GM20431 (cell line): ENCODE measurements around the gene PAIP2.
"Not testable (repeated sequence)": the region's sequence is repeated elsewhere in the genome, so short reads cannot be mapped to it uniquely, and the experiment has no call there.

ENCODE experiments used
- in situ Hi-C: fragments of 300-500 bp; cut with MseI, MboI; formaldehyde crosslinking; loops from one replicate; pipeline ENCODE4 v1.15.0; 2020; ENCODE audit warnings: low sequenced_read_pairs; ENCODE audit not compliant: unreplicated experiment

PAIP2 gene

DNA sequence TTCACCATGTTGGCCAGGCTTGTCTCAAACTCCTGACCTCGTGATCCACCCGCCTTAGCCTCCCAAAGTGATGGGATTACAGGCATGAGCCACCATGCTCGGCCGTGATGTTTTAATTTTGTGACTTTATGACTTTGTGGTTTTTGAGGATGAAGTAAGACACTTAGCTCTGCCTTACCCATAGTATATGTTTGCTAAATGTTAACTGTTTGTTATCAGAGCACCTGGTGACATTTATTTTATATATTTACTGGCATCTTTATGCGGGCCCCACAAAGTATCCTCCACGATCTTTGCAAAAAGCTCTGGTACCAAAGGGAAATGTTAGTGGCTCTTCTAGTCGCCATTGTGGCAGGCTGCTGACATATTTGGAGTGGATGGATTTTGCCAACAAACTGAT lies 34.7 kb downstream of the PAIP2 start:
- in situ Hi-C loops: no loop called here

DNA sequence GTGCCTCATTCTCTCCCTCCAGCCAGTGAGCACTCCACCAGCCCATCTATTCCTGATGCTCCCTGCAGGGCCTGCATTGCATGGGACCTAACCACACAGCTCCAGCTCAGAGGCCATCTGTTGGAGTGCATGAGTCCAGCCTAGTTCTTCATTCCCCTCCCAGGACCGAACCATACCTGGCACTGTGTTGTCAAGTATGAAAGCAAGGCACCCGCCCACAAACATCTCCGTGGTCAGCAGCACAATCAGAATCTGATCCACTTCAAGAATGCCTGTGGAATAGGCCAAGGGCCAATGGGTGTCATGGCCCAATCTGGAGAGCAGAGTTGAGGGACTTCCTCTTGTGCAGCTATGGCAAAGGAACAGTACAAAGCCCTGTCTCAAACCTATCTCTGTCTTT lies 35.6 kb downstream of the PAIP2 start:
- in situ Hi-C loops: no loop called here

DNA sequence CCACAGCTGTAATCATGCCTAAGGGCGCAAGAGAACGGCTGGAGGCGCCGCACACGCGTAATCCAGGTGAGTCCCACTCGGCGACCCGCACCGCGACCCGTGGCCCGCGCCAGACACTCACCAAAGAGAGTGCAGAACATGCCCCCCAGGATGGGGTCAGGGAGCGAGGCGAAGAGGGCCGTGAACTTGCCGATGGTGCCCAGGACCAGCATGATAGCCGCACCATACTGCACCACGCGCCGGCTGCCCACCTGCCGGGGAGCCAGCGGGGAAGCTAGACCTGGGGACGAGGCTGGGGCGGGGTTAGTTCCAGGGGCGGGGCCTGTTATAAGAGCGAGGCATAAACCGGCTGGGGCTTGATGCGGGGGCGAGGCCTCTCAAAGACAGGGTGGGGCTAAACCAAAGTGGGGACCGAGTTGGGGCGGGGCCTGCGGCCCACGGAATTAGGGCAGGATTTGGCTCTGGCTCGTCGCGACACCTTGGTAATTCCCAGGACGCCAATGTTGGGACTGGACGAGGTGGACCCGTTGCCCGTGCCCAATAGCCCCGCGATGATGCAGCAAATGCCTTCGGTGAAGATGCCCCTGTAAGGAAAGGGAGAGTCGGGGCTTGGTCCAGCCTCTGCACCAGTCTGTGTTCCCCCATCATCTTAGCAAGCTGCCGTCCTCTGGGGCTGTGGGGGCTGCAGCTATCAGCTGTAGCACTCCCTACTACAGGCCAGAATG lies 36.6 kb downstream of the PAIP2 start:
- in situ Hi-C loops: no loop called here

DNA sequence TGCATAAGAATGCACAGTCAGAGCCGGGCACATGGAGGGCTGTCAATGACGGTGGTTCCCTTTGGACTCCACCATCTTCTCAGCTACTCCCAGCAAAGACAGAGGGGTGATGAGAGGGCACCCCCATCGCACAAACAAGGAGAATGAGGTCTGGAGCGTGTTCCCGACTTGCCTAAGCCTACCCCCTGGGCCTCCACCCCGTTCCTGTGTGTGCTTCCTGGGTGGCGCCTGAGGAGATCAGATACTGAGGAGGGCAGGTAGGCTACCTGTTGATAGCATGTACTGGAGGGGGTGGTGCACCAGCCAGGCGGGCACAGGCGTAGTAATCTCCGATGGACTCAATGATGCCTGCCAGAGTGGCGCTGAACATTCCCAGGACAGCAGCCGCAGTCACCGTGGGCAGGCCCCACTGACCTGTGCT lies 37.3 kb downstream of the PAIP2 start:
- in situ Hi-C loops: no loop called here

DNA sequence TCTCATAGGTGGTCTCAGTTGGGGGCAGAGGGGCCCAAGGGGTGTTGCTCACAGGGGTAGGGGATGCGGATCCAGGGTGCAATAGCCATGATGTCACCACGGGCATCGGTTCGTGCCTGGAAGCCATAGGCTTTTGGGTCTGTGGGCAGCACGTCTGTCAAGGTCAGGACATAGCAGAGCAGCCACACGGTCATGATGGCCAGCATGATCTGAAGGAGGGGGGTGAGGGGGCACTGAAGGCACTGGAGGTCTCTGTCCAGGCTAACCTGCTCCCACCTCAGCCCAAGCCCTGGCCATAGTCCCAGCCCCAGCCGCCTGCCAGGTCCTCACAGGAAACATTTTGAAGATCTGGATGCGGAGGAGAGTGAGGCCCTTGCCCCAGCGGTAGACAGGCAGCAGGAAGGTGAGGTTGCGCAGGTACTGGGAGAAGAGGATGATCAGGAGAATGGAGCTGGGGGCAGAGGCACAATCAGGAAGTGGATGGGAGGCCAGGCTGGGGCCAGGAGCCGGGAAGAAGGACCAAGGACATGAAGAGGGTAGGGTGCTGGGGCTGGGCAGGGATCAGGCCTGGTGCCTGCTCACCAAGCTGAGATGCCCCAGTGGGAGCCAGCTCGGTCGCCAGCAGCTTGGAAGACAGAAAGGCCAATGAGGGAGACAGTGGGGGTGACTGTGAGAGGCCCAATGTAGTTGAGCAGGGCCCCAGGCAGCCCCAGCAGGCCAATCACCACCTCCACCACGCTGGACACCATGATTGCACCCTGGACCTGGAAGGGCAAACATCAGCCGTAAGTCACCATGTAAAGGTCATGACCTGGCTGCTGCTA lies 38.2 kb downstream of the PAIP2 start:
- in situ Hi-C loops: no loop called here

DNA sequence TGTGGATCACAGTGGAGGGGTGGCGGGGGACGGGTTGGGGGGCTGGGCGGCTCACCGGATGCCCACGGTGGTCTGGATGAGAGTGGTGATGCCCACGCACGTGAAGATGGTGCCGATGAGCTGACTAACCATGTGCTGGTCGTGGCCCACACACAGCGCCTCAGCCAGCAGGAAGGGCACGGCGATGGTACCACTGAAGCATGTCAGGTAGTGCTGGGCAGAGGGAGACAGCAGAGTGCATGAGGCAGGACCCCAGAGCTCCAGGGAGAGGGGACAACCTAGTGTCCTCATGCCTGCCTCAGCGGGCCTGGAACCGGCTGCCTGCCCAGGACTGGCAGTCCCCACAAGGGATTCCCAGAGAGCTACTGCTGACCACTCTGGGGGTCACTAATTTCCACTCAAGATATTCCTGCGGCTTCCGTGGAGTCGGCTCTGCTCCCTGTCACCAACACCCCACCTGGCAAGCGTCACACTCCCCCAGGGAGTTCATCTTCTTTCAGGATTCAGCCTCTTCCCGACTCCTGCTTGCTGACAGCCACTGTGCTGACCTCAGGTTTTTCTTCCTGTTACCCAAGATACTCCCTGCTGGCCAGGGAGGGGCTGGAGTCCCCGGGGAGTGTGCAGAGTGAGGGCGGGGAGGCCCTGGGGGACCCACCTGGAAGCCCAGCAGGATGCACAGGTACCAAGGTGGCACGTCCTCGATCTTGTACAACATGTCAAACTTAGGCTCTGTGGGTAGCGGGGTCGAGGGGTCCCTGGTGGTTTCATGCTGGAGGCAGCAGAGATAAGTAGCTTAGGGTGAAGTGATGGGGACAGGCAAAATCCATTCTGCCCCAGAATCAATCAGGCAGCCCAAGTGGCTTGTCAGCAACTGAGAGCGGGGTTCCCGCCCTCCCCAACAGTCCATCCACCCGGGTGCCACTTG lies 40.4 kb downstream of the PAIP2 start:
- in situ Hi-C loops: no loop called here

DNA sequence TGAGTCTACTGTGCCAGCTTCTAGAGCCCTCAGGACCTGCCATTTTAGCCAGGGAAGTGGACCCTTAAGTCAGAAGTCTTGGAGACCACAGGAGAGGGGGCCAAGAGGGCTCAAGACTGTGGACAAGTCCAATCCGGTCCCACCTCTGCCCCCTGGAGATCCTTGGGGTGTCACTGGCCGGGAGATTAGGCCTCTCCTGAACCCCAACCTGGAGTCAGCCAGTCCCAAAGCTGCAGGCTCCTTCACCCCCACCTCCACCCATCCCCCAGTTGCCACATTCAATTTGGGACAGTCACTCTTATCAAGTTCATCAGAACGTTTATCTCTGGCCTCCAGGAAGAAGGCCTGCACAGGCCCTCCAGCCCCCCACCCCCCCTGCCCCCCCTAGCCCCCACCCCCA lies 41.2 kb downstream of the PAIP2 start:
- in situ Hi-C loops: no loop called here

DNA sequence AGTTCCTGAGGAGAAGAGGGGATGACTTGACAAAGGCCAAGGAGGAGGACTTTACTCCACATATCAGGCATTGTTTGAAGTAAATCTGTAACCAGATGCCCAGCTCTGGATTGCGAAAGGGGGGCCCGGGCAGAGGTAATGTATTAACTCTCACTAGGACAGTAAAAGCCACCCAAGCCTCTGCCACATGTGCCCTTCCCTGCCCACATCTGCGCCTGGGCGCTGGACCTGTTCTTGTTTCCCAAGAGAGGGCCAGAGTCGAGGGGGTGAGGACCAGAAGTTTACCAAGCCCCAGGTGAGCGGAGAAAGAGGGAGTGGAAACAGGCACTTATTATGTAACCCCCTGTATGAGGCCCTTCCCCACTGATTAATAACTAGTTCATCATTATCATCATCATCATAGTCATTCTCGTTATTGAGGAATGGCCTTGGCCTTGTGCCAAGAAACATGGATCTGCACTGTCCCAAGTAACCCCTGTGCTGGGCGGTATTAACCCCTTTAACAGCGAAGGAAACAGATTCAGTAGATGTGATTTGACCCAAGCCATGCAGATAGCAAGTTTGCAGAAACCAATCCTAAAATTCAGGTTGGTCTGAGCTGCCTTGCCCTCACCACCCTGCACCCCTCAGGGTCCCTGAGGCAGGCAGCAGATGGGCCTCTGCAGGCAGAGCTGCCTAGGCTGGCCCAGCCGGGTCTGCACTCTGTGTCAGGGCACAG lies 41.8 kb downstream of the PAIP2 start, which contains the start of gene SLC23A1:
TSS of gene SLC23A1 (minus strand) at position 23 of the 718 bp plus-strand sequence. CDS start 44 bp downstream, outside the sequence.
- in situ Hi-C loops: no loop called here

DNA sequence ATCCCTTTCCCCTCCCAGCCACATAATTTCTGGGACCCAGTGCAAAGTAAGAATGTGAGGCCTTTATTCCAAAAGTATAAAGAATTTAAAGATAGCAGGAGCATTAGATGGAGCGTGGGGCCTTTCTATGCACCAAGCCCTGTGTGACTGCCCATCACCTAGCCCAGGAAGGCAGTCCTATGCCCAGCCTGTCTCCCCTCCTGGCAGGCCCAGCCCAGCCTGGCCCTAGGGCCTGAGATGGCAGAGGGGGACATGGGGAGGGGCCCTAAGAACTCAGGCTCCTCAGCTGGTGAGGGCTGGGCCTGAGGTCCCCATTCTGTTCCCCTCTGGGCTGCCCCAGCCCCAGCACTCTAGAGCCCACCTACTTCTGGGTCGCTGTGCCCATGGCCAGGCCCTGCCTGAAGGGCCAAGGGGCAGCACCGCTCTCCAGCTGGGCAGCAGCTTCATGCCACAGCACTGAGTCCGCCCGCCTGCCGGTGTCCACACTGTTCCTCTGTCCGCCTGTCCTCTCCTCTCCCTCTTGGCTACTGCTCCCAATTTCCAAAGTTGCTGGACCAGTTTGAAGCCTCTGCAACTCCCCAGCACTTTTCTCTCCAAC lies 42.4 kb downstream of the PAIP2 start:
- in situ Hi-C loops: no loop called here

DNA sequence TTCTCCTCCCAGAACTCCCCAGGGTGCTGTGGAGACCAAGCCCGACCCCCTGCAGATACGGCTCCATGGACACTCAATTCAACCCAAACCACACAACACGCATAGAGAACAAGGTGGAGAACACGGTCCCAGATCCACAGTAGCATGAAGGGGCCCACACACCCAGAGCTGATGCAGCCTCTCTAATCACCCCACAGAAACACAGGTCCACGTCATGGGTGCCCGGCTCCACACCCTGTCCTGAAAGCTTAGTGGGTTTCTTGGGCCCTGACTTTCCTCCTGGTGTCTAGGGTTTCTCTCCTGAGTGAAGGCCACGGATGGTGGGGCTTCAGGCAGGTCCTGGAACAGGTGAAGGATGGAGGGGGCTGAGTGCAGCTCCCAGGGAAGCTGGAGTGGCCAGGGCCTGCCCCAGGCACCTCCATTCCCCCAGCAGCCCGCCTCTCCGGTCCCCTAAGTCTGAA lies 43.0 kb downstream of the PAIP2 start:
- in situ Hi-C loops: no loop called here

DNA sequence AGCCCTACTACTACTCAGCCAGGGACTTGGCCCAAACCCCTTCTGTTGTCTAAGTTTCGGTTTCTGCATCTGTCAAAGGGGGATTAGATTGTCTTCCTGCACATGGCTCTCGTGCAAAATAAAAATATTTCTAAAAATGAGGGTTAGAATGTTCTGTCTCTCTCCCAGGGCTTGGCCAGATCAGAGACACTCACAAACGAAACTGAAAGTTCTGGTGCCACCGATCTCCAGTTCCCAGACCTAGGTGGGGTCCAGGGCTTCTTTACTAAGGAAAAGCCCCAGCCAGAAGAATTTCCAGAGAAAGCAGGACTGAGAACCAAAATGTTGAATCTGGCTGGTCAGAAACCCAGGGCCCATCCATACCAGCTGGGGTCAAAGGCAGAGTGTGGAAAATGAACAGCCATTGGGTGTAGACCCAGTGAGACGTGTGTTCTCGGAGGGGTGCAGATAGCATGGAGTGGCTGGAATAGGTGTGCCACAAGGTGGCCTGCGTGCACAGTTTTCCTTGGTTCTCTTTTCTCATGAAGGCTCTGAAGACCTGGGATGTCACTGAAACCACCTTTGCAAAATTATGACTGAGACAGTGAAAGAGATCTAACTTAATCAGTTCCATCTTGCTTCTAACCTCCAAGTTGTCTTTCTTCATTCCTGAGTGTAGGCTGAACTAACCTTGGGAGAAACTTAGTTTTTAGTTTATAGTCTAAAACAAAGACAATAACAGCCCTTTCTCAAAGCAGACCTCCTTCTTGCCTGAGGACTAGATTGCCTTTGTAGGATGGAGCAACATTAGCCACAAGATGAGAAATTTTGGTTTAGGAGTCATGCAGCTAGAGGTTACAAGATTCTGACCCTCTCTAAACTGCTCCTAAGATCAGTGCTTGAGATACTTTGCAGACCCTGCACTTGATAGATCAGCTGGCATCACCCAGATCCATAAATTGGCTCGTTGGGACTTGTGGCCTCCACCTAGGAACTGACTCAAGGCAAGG lies 43.7 kb downstream of the PAIP2 start:
- in situ Hi-C loops: no loop called here

DNA sequence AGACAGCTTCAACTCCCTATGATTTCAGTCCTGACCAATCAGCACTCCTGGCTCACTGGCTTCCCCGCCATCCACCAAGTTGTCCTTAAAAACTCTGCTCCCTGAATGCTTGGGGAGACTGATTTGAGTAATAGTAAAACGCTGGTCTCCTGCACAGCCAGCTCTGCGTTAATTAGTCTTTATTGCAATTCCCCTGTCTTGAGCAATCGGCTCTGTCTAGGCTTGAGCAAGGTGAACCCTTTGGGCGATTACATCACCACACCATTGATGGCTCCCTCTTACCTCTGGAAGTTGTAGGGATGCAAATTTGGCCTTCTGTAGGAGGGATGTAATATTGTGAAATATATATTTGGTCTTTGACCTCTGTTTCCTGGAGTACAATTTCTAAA lies 44.4 kb downstream of the PAIP2 start:
- in situ Hi-C loops: no loop called here

DNA sequence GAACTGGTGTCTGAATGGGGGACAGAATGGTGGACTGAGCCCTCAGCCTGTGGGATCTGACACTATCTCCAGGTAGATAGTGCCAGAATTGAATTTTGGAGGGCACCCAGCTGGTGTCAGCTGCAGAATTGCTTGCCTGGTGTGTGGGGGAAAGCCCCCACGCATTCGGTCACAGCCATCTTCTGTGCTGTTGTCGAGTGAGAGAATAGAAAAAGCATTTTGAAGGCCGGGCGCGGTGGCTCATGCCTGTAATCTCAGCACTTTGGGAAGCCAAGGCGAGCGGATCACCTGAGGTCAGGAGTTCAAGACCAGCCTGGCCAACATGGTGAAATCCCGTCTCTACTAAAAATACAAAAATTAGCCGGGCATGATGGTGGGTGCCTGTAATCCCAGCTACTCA lies 45.3 kb downstream of the PAIP2 start:
- in situ Hi-C loops: not testable (repeated sequence)

DNA sequence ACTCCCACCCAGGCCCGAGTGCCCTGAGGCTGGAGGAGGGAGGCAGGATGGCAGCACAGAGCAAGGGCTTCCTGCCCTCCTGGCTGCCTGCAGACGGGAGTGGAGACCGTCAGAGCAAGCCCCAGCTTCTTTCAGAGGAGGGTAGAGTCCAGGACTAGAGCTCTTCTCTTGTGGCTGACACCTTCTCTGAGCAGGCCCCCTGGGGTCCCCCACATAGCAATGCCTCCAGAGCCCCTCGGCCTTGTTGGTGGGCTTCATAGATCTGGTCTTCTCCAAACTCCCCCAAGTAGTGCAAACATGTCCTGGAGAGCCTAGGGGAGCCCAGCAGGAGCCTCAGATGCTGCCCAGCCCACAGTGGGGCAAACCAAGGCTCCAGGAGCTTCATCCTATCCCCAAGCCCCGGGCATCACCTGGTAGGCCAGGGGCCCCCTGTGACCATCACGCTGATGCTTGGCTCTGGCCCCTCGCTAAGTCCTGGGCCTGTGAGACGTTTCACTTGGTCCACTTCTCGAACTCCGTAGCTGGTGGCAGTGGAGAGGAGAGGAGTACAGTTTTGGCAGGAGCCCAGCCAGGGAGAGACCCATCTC lies 46.0 kb downstream of the PAIP2 start:
- in situ Hi-C loops: no loop called here

DNA sequence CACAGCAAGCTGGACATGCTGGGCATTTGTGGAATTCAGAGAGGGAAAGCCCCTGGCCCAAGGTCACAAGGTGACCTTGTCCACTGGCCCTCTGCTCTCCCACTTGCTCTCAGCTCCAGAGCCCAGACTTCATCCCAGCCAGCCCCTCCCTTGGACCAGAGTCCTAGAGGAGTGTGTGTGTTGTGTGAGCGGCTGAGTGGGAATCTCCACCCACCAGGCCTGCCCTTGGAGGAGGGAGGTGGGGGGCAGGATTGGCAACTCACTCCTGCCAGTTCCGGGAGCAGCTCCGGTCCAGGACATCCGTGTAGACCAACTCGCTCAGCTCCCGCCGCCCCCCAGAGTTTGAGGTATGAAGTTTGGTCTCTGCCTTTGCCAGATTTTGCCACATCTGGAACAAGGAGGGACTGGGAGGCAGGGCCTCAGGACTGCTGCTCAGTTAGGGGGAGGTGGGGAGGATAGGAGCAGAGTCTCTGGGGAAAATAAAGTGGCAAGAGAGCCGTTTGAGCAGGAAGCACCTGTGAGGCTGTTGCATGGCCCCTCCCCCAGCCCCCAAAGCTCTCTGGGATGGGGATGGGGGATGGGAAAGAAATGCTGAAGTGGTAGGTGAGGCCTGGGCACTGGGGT lies 46.7 kb downstream of the PAIP2 start:
- in situ Hi-C loops: no loop called here

DNA sequence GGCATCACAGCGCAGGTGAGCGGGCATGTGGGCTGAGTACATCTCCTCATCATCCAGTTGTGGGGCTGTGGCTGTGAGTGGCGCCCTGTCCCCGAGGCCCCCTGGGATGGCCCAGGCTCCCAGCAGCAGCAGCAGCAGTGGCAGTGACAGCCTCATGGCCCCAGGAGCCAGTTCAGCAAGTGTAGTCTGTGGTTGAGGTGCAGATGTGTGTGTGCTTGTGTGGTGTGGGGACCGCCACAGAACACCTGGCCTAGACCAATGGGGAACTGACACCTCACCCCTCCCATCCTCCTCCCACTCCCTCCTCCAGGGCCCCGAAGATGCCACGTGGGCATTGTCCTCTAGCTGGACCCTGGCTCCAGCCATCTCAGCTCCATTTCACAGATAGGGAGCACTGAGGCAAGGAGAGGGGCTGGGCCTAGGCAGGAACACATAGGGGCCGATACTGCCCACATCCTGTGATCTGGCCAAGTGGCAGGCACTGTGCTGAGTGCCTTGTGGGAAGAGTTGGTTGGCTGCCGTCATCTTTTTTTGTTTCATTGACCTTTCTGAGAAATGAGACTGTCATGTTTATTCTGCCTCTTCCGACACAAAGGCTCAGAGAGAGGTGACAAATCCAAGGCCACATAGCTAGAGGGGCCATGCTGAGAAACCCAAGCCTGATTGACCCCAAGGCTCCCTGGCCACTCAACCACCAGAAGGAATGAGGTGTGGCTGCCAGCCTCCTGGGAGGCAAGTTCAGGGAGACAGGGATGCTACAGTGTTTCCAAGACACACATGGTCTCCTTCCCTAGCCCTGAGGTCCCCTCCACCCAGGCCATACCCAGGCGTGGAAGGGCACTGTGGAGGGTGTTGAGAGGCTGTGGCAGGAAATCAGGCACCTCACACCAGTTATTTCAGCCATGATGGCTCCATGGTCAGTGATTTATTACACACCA lies 48.3 kb downstream of the PAIP2 start, which contains the start of gene MZB1:
TSS of gene MZB1 (minus strand) at position 213 of the 938 bp plus-strand sequence. CDS start at position 156, 57 bp downstream.
- in situ Hi-C loops: no loop called here
